HL-60 (cell line): ENCODE data around the gene MEIS1.

Experiments
- DNase-seq, 2 experiments: peaks; one replicate each; pipeline ENCODE4 v3.0.0-alpha.2; 2010 to 2020; ENCODE audit warnings: low read depth in 1 of 2, low spot score in 1 of 2
- H3K27ac ChIP-seq: fragments of 250-450 bp; sonication (Bioruptor Pico); replicated peaks from 2 replicates; pipeline ENCODE4 v1.5.1; 2020; ENCODE audit warnings: mild to moderate bottlenecking, moderate library complexity
- H3K27me3 ChIP-seq: fragments of 250-450 bp; sonication (Bioruptor Pico); 2 replicates; pipeline ENCODE4 v1.5.1; 2021; ENCODE audit warnings: mild to moderate bottlenecking, moderate library complexity; ENCODE audit not compliant: insufficient read depth, poor library complexity, severe bottlenecking
- H3K4me3 ChIP-seq: replicated peaks from 2 replicates; pipeline ENCODE4 v1.5.1; 2011; ENCODE audit warnings: mild to moderate bottlenecking, control low read depth, low read length; ENCODE audit not compliant: insufficient read depth
- CTCF ChIP-seq: IDR thresholded peaks from one replicate; pipeline ENCODE4 v1.5.1; 2011; ENCODE audit warnings: low read length, control low read depth, inconsistent platforms; ENCODE audit not compliant: insufficient read depth
- GABPA ChIP-seq: IDR thresholded peaks from 2 replicates; pipeline ENCODE4 v1.6.1; 2012; ENCODE audit warnings: low read depth
- POLR2AphosphoS5 ChIP-seq: IDR thresholded peaks from 2 replicates; pipeline ENCODE4 v1.6.1; 2012; ENCODE audit warnings: low read depth
- SPI1 ChIP-seq: IDR thresholded peaks from 2 replicates; pipeline ENCODE4 v1.6.1; 2012; ENCODE audit warnings: low read depth, mild to moderate bottlenecking, borderline replicate concordance
- TF ChIP-seq, protein P1 (sequence below): IDR thresholded peaks from 2 replicates; pipeline ENCODE4 v1.6.1; 2012; ENCODE audit warnings: low read depth; ENCODE audit not compliant: insufficient replicate concordance

The MEIS1 gene

GRCh38 chr2:66461001-66461663, 26.2 kb downstream of the MEIS1 start:
- Histone ChIP-seq H3K27ac (no peak overlapping the region), H3K4me3 (no peak overlapping the region), H3K27me3 (peaks cover 2% of the 10 kb centered on the region)
- no peak for TF ChIP-seq POLR2AphosphoS5
- TF ChIP-seq GABPA: no peak
- TF ChIP-seq SPI1: no peak
- no peak for DNase-seq

- DNase-seq: no peak
- TF ChIP-seq GABPA: no peak
- TF ChIP-seq, protein P1, sequence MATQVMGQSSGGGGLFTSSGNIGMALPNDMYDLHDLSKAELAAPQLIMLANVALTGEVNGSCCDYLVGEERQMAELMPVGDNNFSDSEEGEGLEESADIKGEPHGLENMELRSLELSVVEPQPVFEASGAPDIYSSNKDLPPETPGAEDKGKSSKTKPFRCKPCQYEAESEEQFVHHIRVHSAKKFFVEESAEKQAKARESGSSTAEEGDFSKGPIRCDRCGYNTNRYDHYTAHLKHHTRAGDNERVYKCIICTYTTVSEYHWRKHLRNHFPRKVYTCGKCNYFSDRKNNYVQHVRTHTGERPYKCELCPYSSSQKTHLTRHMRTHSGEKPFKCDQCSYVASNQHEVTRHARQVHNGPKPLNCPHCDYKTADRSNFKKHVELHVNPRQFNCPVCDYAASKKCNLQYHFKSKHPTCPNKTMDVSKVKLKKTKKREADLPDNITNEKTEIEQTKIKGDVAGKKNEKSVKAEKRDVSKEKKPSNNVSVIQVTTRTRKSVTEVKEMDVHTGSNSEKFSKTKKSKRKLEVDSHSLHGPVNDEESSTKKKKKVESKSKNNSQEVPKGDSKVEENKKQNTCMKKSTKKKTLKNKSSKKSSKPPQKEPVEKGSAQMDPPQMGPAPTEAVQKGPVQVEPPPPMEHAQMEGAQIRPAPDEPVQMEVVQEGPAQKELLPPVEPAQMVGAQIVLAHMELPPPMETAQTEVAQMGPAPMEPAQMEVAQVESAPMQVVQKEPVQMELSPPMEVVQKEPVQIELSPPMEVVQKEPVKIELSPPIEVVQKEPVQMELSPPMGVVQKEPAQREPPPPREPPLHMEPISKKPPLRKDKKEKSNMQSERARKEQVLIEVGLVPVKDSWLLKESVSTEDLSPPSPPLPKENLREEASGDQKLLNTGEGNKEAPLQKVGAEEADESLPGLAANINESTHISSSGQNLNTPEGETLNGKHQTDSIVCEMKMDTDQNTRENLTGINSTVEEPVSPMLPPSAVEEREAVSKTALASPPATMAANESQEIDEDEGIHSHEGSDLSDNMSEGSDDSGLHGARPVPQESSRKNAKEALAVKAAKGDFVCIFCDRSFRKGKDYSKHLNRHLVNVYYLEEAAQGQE: no peak
- TF ChIP-seq SPI1: no peak
- no peak for TF ChIP-seq CTCF
- no peak for TF ChIP-seq POLR2AphosphoS5
- H3K27me3 ChIP-seq: peaks cover 2% of the 10 kb centered on the region
- H3K4me3 ChIP-seq: no peak overlapping the region
- H3K27ac ChIP-seq: no peak overlapping the region
Observed at GRCh38 chr2:66461664-66462500, 27.0 kb downstream of the MEIS1 start.

DNA sequence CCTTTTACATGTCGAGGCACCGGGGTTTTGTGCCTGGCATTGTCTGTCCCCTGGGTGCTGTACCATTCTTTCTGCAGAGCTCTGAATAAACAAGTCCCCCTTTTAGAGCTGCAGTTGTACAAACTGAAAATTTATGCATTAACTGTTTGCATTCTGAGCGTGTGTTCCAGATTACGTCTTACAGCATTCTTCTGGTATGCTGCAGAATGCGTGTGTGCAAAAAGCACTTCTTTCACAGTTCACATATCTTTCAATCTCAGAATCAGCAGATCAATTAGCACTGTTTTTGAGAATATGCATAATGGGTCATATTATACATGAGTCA, 27.5 kb downstream of the MEIS1 start:
- Histone ChIP-seq H3K27ac (no peak overlapping the region), H3K4me3 (no peak overlapping the region), H3K27me3 (peaks cover 2% of the 10 kb centered on the region)
- no peak for DNase-seq
- TF ChIP-seq, protein P1: no peak
- TF ChIP-seq SPI1: no peak
- no peak for TF ChIP-seq POLR2AphosphoS5
- TF ChIP-seq GABPA: no peak
- no peak for TF ChIP-seq CTCF

GRCh38 chr2:66463206-66463755, 28.4 kb downstream of the MEIS1 start:
- DNase-seq: no peak
- H3K27ac ChIP-seq: no peak overlapping the region

More at GRCh38 chr2:66463206-66463755, 28.4 kb downstream of the MEIS1 start:
- TF ChIP-seq, protein P1: no peak
- no peak for TF ChIP-seq SPI1
- TF ChIP-seq GABPA: no peak
- no peak for TF ChIP-seq CTCF
- no peak for TF ChIP-seq POLR2AphosphoS5
- no peak overlapping the region for H3K4me3 ChIP-seq
- H3K27me3 ChIP-seq: peaks cover 2% of the 10 kb centered on the region
